OCI-LY1 (cell line): ENCODE measurements around the gene NABP2.
"Not testable (repeated sequence)": the region's sequence is repeated elsewhere in the genome, so short reads cannot be mapped to it uniquely, and the experiment has no call there.

Source experiments
- H2AFZ ChIP-seq: fragments of 200-600 bp; sonication (generic), shearing (Covaris generic); 2 replicates; pipeline ENCODE4 v1.6.0; 2014; ENCODE audit warnings: antibody characterized with exemption, mild to moderate bottlenecking, low read length
- H3F3A ChIP-seq: fragments of 200-600 bp; sonication (generic), shearing (Covaris generic); 2 replicates; pipeline ENCODE4 v1.6.0; 2014; ENCODE audit warnings: mild to moderate bottlenecking, antibody characterized with exemption, low read length, moderate library complexity; ENCODE audit not compliant: insufficient read depth
- H3K27ac ChIP-seq: fragments of 200-600 bp; sonication (generic); 2 replicates; pipeline ENCODE4 v1.5.1; 2014; ENCODE audit warnings: low read length, mixed run types, mild to moderate bottlenecking, low read depth; ENCODE audit not compliant: poor library complexity, severe bottlenecking
- H3K27me3 ChIP-seq: fragments of 200-600 bp; sonication (generic); 2 replicates; pipeline ENCODE4 v1.6.0; 2014; ENCODE audit warnings: antibody characterized with exemption, mild to moderate bottlenecking, low read length, moderate library complexity; ENCODE audit not compliant: insufficient read depth
- H3K36me3 ChIP-seq: fragments of 200-600 bp; sonication (generic); 2 replicates; pipeline ENCODE4 v1.6.1; 2014; ENCODE audit warnings: mild to moderate bottlenecking, antibody characterized with exemption, low read length, moderate library complexity, mixed read lengths; ENCODE audit not compliant: insufficient read depth
- H3K4me1 ChIP-seq: fragments of 200-600 bp; sonication (generic); 2 replicates; pipeline ENCODE4 v1.5.1; 2014; ENCODE audit warnings: mild to moderate bottlenecking, low read length, moderate library complexity; ENCODE audit not compliant: insufficient read depth, severe bottlenecking
- H3K4me2 ChIP-seq: fragments of 200-600 bp; sonication (generic), shearing (Covaris generic); 2 replicates; pipeline ENCODE4 v1.6.1; 2014; ENCODE audit warnings: low read length
- H3K4me3 ChIP-seq: fragments of 200-600 bp; sonication (generic); 2 replicates; pipeline ENCODE4 v1.5.1; 2014; ENCODE audit warnings: low read length, low read depth, mild to moderate bottlenecking, mixed read lengths; ENCODE audit not compliant: poor library complexity, severe bottlenecking
- H3K79me2 ChIP-seq: fragments of 200-600 bp; shearing (Covaris generic); 2 replicates; pipeline ENCODE4 v1.6.1; 2016; ENCODE audit warnings: mixed run types, low read length, mixed read lengths; ENCODE audit not compliant: insufficient read depth
- H3K9ac ChIP-seq: fragments of 200-600 bp; sonication (generic), shearing (Covaris generic); 2 replicates; pipeline ENCODE4 v1.6.1; 2014; ENCODE audit warnings: mild to moderate bottlenecking, low read length, mixed read lengths
- H3K9me2 ChIP-seq: fragments of 200-600 bp; sonication (generic), shearing (Covaris generic); 2 replicates; pipeline ENCODE4 v1.6.1; 2014; ENCODE audit warnings: low read depth, mild to moderate bottlenecking, low read length, mixed read lengths
- H3K9me3 ChIP-seq: fragments of 200-600 bp; shearing (Covaris generic); 2 replicates; pipeline ENCODE4 v1.6.1; 2014; ENCODE audit warnings: low read length, mixed read lengths
- H4K20me1 ChIP-seq: fragments of 200-600 bp; sonication (generic), shearing (Covaris generic); 2 replicates; pipeline ENCODE4 v1.6.0; 2016; ENCODE audit warnings: mild to moderate bottlenecking, low read length; ENCODE audit not compliant: insufficient read depth
- EZH2 ChIP-seq: fragments of 200-600 bp; sonication (generic), shearing (Covaris generic); IDR thresholded peaks from 2 replicates; pipeline ENCODE4 v1.8.0; 2017; ENCODE audit warnings: borderline replicate concordance, mixed run types, mild to moderate bottlenecking, antibody characterized with exemption, low read length, moderate library complexity, mixed read lengths
- TF ChIP-seq, protein P1 (sequence below): fragments of 200-600 bp; sonication (generic), shearing (Covaris generic); IDR thresholded peaks from 2 replicates; pipeline ENCODE4 v1.5.1; 2017; ENCODE audit warnings: mild to moderate bottlenecking, antibody characterized with exemption, low read length, moderate library complexity, mixed read lengths

The NABP2 gene

GRCh38 chr12:56260380-56260779 is 36.2 kb downstream of the NABP2 start:
- Histone ChIP-seq H3K36me3 (peaks cover 11% of the 10 kb centered on the region; the same call in 1 of the 2 replicates), H3K4me3 (no peak overlapping the region), H3K4me1 (peaks cover 23% of the 10 kb centered on the region), H3K27me3 (no peaks in the 10 kb centered on the region), H3K9me3 (no peaks in the 10 kb centered on the region), H2AFZ (no peak overlapping the region), H3K27ac (no peak overlapping the region), H3K9me2 (no peaks in the 10 kb centered on the region), H3F3A (no peaks in the 10 kb centered on the region), H3K79me2 (no peaks in the 10 kb centered on the region), H4K20me1 (no peaks in the 10 kb centered on the region), H3K4me2 (no peak overlapping the region), H3K9ac (no peak overlapping the region)
- no peak for TF ChIP-seq EZH2
- TF ChIP-seq, protein P1, sequence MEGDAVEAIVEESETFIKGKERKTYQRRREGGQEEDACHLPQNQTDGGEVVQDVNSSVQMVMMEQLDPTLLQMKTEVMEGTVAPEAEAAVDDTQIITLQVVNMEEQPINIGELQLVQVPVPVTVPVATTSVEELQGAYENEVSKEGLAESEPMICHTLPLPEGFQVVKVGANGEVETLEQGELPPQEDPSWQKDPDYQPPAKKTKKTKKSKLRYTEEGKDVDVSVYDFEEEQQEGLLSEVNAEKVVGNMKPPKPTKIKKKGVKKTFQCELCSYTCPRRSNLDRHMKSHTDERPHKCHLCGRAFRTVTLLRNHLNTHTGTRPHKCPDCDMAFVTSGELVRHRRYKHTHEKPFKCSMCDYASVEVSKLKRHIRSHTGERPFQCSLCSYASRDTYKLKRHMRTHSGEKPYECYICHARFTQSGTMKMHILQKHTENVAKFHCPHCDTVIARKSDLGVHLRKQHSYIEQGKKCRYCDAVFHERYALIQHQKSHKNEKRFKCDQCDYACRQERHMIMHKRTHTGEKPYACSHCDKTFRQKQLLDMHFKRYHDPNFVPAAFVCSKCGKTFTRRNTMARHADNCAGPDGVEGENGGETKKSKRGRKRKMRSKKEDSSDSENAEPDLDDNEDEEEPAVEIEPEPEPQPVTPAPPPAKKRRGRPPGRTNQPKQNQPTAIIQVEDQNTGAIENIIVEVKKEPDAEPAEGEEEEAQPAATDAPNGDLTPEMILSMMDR, result no peak

DNA sequence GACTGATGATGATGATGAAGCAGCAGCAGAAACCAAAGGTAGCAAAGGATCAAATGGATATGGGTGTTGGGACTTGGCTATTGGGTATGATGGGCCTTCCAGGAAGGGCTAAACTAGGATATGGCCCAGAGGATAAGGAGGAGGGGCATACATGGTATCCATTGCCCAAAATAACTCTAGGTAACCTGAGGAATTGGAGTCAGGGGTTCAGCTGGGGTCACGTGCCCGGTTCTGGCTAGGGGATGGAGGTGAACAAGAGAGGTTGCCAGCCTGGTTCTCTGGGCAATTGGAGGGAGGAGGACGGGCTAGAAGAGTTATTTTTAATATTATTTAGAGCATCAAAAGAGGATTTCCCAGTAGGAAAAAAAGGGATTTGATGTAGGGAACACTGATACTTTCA is 36.8 kb downstream of the NABP2 start:
- no peak for TF ChIP-seq EZH2
- TF ChIP-seq, protein P1, result no peak
- no peak overlapping the region for H3K9ac ChIP-seq

GRCh38 chr12:56261503-56262232 is 37.5 kb downstream of the NABP2 start:
- Histone ChIP-seq H3K4me1 (peaks cover 21% of the 10 kb centered on the region), H3K27ac (no peak overlapping the region)

More for the DNA sequence above, 36.8 kb downstream of the NABP2 start:
- H3K4me2 ChIP-seq, result no peak overlapping the region
- H3F3A ChIP-seq, result no peaks in the 10 kb centered on the region
- no peak overlapping the region for H2AFZ ChIP-seq
- peaks cover 5% of the 10 kb centered on the region; the same call in 1 of the 2 replicates for H3K36me3 ChIP-seq
- H3K9me2 ChIP-seq, result no peaks in the 10 kb centered on the region
- H3K79me2 ChIP-seq, result no peaks in the 10 kb centered on the region
- H3K27me3 ChIP-seq, result no peaks in the 10 kb centered on the region
- no peak overlapping the region for H3K4me3 ChIP-seq
- no peaks in the 10 kb centered on the region for H3K9me3 ChIP-seq
- H3K4me1 ChIP-seq, result peaks cover 23% of the 10 kb centered on the region
- H4K20me1 ChIP-seq, result no peaks in the 10 kb centered on the region
- H3K27ac ChIP-seq, result no peak overlapping the region

DNA sequence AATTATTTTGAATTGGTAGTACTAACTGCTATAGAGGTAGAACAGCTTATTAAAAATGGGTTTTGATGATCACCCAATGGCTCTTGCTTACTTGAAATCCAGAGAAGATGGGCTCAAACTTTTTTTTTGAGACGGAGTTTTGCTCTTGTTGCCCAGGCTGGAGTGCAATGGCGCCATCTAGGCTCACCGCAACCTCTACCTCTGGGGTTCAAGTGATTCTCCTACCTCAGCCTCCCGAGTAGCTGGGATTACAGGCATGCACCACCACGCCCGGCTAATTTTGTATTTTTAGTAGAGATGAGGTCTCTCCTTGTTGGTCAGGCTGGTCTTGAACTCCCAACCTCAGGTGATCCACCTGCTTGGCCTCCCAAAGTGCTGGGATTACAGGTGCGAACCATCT is 38.8 kb downstream of the NABP2 start:
- not testable (repeated sequence) for H3K9ac ChIP-seq, H2AFZ ChIP-seq, H3F3A ChIP-seq, H3K27ac ChIP-seq, H3K4me3 ChIP-seq, H3K36me3 ChIP-seq, H3K79me2 ChIP-seq, H3K9me3 ChIP-seq, H4K20me1 ChIP-seq, H3K9me2 ChIP-seq, H3K4me2 ChIP-seq, H3K27me3 ChIP-seq
- H3K4me1 ChIP-seq, result peaks cover 20% of the 10 kb centered on the region

More at GRCh38 chr12:56261503-56262232, 37.5 kb downstream of the NABP2 start:
- no peaks in the 10 kb centered on the region for H3K79me2 ChIP-seq
- H3K9me2 ChIP-seq, result no peaks in the 10 kb centered on the region
- H2AFZ ChIP-seq, result no peak overlapping the region
- no peak overlapping the region for H3K9ac ChIP-seq
- TF ChIP-seq, protein P1, result no peak
- TF ChIP-seq EZH2, result no peak
- no peaks in the 10 kb centered on the region for H3K36me3 ChIP-seq
- no peaks in the 10 kb centered on the region for H3K9me3 ChIP-seq
- no peak overlapping the region for H3K4me2 ChIP-seq
- H4K20me1 ChIP-seq, result no peaks in the 10 kb centered on the region
- no peaks in the 10 kb centered on the region for H3K27me3 ChIP-seq
- no peaks in the 10 kb centered on the region for H3F3A ChIP-seq
- H3K4me3 ChIP-seq, result no peak overlapping the region

- Histone ChIP-seq H3K9ac (peak overlapping the region; percentile 64), H3K4me3 (peak overlapping the region; percentile 66), H3K4me2 (peak overlapping the region; percentile 88), H3K27ac (peak overlapping the region; percentile 64), H3K4me1 (peaks cover 16% of the 10 kb centered on the region), H3K36me3 (peaks cover 15% of the 10 kb centered on the region; the same call in 1 of the 2 replicates)
- not testable (repeated sequence) for H3K9me3 ChIP-seq, H3K79me2 ChIP-seq, H2AFZ ChIP-seq, H3K9me2 ChIP-seq, H3F3A ChIP-seq, H3K27me3 ChIP-seq, H4K20me1 ChIP-seq
These were observed 42.0 kb downstream of the NABP2 start for GRCh38 chr12:56266068-56266692.
